ENCODE data around the gene PRKAA2.

The PRKAA2 gene

DNA sequence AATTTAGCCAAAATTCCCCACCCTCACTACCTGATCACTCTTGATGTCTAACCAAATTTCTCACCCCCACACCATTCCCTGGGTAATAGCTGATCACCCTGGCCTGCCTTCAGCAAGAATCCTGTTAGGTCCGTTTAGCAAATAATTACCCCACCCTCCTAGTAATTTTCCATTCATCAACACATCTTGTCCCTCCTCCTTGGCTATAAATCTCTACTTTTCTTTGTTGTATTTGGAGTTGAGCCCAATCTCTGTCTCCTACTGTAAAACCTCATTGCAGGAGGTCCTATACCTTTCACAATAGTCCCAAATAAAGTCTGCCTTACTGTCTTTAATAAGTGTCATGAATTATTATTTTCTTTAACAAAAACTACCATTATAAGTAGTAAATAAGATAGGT, 6.9 kb upstream of the PRKAA2 start:
- no peak overlapping the region for H3K4me3 ChIP-seq (ENCODE audit: low read depth in 1 of 2, low read length in 2 of 2)
- no peak for ATAC-seq (ENCODE audit: insufficient read depth, low read depth)
- TF ChIP-seq EZH2 (IDR thresholded peaks at IDR 0.05; ENCODE audit: borderline replicate concordance, low read depth, low read length, severe bottlenecking) (no peak), CTCF (IDR thresholded peaks at IDR 0.05; ENCODE audit: borderline replicate concordance, extremely low read depth, low read length, poor library complexity, severe bottlenecking) (no peak)

DNA sequence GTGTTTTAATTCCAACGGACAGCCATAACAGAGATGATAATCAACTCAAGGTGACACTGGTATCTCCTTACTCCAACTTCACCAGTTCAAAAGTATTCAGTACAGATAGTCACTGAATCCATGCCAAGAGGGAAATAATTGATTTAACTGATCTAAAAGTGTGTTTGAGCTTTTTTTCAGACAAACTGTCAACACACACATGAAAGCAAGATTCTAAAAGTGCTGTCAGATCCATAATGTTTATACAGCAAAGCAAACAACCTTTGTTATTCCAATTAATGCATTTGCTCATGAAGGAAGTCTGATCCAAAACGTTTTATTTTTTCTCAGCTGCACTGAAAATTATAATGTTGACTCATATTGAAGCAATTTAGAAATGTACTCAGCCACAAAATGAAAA, 5.9 kb upstream of the PRKAA2 start:
- H3K4me3 ChIP-seq (ENCODE audit: low read depth in 1 of 2, low read length in 2 of 2), result no peak overlapping the region
- no peak for TF ChIP-seq EZH2 (IDR thresholded peaks at IDR 0.05; ENCODE audit: borderline replicate concordance, low read depth, low read length, severe bottlenecking)
- no peak for TF ChIP-seq CTCF (IDR thresholded peaks at IDR 0.05; ENCODE audit: borderline replicate concordance, extremely low read depth, low read length, poor library complexity, severe bottlenecking)
- H3K4me2 ChIP-seq (ENCODE audit: insufficient read depth, low read length), result no peak overlapping the region

More for the DNA sequence above, 6.9 kb upstream of the PRKAA2 start:
- Histone ChIP-seq H3K79me2 (ENCODE audit: insufficient read depth, low read length) (no peaks in the 10 kb centered on the region), H2AFZ (ENCODE audit: low read depth, low read length) (no peak overlapping the region), H3K4me2 (ENCODE audit: insufficient read depth, low read length) (no peak overlapping the region), H3K36me3 (ENCODE audit: insufficient read depth, low read length) (no peaks in the 10 kb centered on the region), H3K27me3 (ENCODE audit: insufficient read depth, low read length, poor library complexity) (no peaks in the 10 kb centered on the region), H3K4me1 (ENCODE audit: insufficient read depth, low read length) (no peaks in the 10 kb centered on the region), H3K9ac (ENCODE audit: low read depth, low read length) (no peak overlapping the region), H4K20me1 (ENCODE audit: insufficient read depth, low read length) (no peaks in the 10 kb centered on the region), H3K27ac (ENCODE audit: low read length) (no peak overlapping the region), H3K9me3 (ENCODE audit: insufficient read depth, low read length, severe bottlenecking) (no peaks in the 10 kb centered on the region)
- no peak for DNase-seq

GRCh38 chr1:56643661-56644060, 1.5 kb upstream of the PRKAA2 start:
- peaks cover 2% of the 10 kb centered on the region for H3K27me3 ChIP-seq (ENCODE audit: insufficient read depth, low read length, poor library complexity)

More for the DNA sequence above, 5.9 kb upstream of the PRKAA2 start:
- Histone ChIP-seq H2AFZ (ENCODE audit: low read depth, low read length) (no peak overlapping the region), H3K79me2 (ENCODE audit: insufficient read depth, low read length) (no peaks in the 10 kb centered on the region), H3K27ac (ENCODE audit: low read length) (no peak overlapping the region), H3K9ac (ENCODE audit: low read depth, low read length) (no peak overlapping the region), H4K20me1 (ENCODE audit: insufficient read depth, low read length) (no peaks in the 10 kb centered on the region), H3K36me3 (ENCODE audit: insufficient read depth, low read length) (no peaks in the 10 kb centered on the region), H3K4me1 (ENCODE audit: insufficient read depth, low read length) (no peaks in the 10 kb centered on the region), H3K27me3 (ENCODE audit: insufficient read depth, low read length, poor library complexity) (peaks cover 2% of the 10 kb centered on the region), H3K9me3 (ENCODE audit: insufficient read depth, low read length, severe bottlenecking) (no peaks in the 10 kb centered on the region)
- ATAC-seq (ENCODE audit: insufficient read depth, low read depth) (no peak), DNase-seq (no peak)

More at GRCh38 chr1:56643661-56644060, 1.5 kb upstream of the PRKAA2 start:
- DNase-seq (no peak), ATAC-seq (ENCODE audit: insufficient read depth, low read depth) (no peak)
- no peak overlapping the region for H2AFZ ChIP-seq (ENCODE audit: low read depth, low read length)
- no peaks in the 10 kb centered on the region for H3K9me3 ChIP-seq (ENCODE audit: insufficient read depth, low read length, severe bottlenecking)
- TF ChIP-seq CTCF (IDR thresholded peaks at IDR 0.05; ENCODE audit: borderline replicate concordance, extremely low read depth, low read length, poor library complexity, severe bottlenecking) (no peak), EZH2 (IDR thresholded peaks at IDR 0.05; ENCODE audit: borderline replicate concordance, low read depth, low read length, severe bottlenecking) (no peak)
- no peaks in the 10 kb centered on the region for H4K20me1 ChIP-seq (ENCODE audit: insufficient read depth, low read length)
- H3K4me2 ChIP-seq (ENCODE audit: insufficient read depth, low read length), result no peak overlapping the region
- H3K79me2 ChIP-seq (ENCODE audit: insufficient read depth, low read length), result no peaks in the 10 kb centered on the region
- no peaks in the 10 kb centered on the region for H3K4me1 ChIP-seq (ENCODE audit: insufficient read depth, low read length)
- no peaks in the 10 kb centered on the region for H3K36me3 ChIP-seq (ENCODE audit: insufficient read depth, low read length)
- no peak overlapping the region for H3K4me3 ChIP-seq (ENCODE audit: low read depth in 1 of 2, low read length in 2 of 2)
- no peak overlapping the region for H3K27ac ChIP-seq (ENCODE audit: low read length)
- H3K9ac ChIP-seq (ENCODE audit: low read depth, low read length), result no peak overlapping the region
